Measurements from ENCODE around the gene PLEKHB1. TPM values are rescaled to one million over a fixed set of nuclear protein-coding genes. Genes with fewer than 3 reads are reported as not detected.

The PLEKHB1 gene
- total and polyA plus RNA-seq, 10 of the 15 experiments (the other 5 are each of a cell fraction or from before 2014, with no cell fraction given) = 0.58 to 2.6 (median 1.5) TPM; not detected in 1

DNA sequence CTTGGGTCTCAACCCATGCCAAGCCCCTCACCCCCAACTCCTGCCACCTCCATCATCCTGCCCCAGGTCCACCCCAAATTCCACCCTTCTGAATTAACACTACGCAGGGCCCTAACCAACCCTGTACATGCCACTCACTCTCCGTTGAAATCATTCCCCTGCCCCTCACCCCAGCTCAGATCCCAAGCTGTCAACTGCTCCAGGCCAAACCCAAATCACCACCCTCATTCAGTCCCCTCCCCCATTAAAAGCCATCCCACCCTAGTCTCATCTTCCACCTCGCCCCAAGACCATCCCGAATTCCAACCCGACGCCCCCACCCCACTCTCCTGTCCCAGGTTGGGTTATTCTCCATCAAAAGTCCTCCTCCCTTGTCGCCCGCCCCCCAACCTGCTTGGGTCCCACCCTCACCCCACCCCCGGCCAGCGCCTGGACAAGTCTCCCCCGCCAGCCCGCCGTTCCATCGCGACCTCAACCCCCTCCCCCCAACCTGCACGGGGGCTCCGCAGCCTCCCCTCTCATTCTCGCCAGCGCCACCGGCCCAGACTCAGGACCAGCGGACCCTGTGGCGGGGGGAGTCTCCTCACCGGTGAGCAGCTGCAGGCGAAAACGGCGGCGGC is 48.9 kb upstream of the PLEKHB1 start:
- DNase-seq (ENCODE audit: low read depth, low spot score) = no peak
- Histone ChIP-seq H3K79me2 (ENCODE audit: control insufficient read depth, insufficient read depth, low read length) (peaks cover 19% of the 10 kb centered on the region), H3K27me3 (replicated peaks in 1 of 2; ENCODE audit: control insufficient read depth in 2 of 2, insufficient read depth in 2 of 2, low read length in 1 of 2) (no peaks in the 10 kb centered on the region), H3K9me3 (replicated peaks; ENCODE audit: control insufficient read depth, insufficient read depth, low read length) (no peaks in the 10 kb centered on the region), H3K4me2 (ENCODE audit: control insufficient read depth, insufficient read depth) (peak overlapping the region; percentile 64), H4K20me1 (ENCODE audit: control insufficient read depth, insufficient read depth) (no peaks in the 10 kb centered on the region), H3K4me3 (peak overlapping the region; percentile 77), H3K4me1 (ENCODE audit: control insufficient read depth, insufficient read depth, low read length) (no peaks in the 10 kb centered on the region), H3K36me3 (ENCODE audit: control insufficient read depth in 2 of 2, insufficient read depth in 2 of 2, low read length in 1 of 2) (no peaks in the 10 kb centered on the region), H3K27ac (ENCODE audit: control insufficient read depth, insufficient read depth) (peak overlapping the region; percentile 50), H3K9ac (ENCODE audit: control insufficient read depth, insufficient read depth, low read length) (peak overlapping the region; percentile 84), H2AFZ (ENCODE audit: control insufficient read depth, low read depth, low read length) (peak overlapping the region; percentile 100)
- ChIA-PET CTCF (interaction anchor here (0.7 to 1.9 kb wide), 5 partner anchors 19 to 119 kb away, joined by 3 to 8 read pairs (median 4); no protein-coding TSS in a partner anchor), POLR2A (interaction anchor here (1.2 to 1.5 kb wide), 3 partner anchors 9 to 20 kb away, joined by 3 read pairs; no protein-coding TSS in a partner anchor), SMC1A (ENCODE audit: uncharacterized antibody, unreplicated experiment) (interaction anchor here (0.6 to 3.6 kb wide), 12 partner anchors 10 to 183 kb away, joined by 3 to 15 read pairs (median 3); no protein-coding TSS in a partner anchor), RAD21 (ENCODE audit: unreplicated experiment) (no interaction called here)
- FAIRE-seq = no peak
- in situ Hi-C loops (cut with MboI) = no loop called here
- no peak for ATAC-seq
- intact Hi-C loops (cut with micrococcal nuclease; ENCODE audit: unreplicated experiment) = no loop called here
- no TSS peak for BruUV-seq (replicated peaks)
- 13% methylated on average over 18 of the region's 27 CpGs for WGBS (ENCODE audit: insufficient coverage, insufficient replicate concordance, low lambda C conversion rate, missing lambda C conversion rate)
- TF ChIP-seq JUND (IDR thresholded peaks at IDR 0.05; ENCODE audit: low read depth, low read length) = no peak
- 0 out of 2 replicates have a peak, but pooled peaks have one; percentile 16 for TF ChIP-seq CHD2 (IDR thresholded peaks at IDR 0.05; ENCODE audit: borderline replicate concordance, low read depth, low read length)
- 0 out of 2 replicates have a peak, but pooled peaks have one; percentile 0 for TF ChIP-seq RAD21 (IDR thresholded peaks at IDR 0.05; ENCODE audit: insufficient read depth, low read depth, low read length)
- TF ChIP-seq IRF4 (IDR thresholded peaks at IDR 0.05; ENCODE audit: low read depth, low read length) = no peak
